GM18519 (cell line): Measurements from ENCODE around the gene TXNL1.

Experiments used
- ATAC-seq: cut with Tn5 transposase; IDR thresholded peaks from one replicate; pipeline ENCODE4 v1.9.1; 2021; ENCODE audit warnings: mild to moderate bottlenecking, moderate library complexity; ENCODE audit not compliant: unreplicated experiment, low FRiP score

The TXNL1 gene

DNA sequence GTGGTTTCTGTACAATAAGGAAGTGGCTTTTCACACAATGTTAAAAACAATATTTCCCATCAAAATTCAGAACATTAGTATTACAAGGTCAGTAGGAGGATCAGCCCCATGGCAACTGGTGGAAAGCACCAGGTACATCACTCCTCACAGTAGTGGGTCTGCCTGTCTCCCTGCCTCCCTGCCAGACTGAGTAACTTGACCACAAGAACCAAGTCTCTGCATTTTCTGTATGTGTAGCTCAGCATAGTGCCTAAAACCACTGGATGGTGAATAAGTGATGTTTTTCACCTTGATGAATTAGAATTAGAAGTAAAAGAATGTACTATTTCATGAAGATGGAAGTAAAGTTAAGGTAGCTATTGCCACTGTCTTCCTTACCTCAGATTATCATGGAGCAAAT lies 8.7 kb upstream of the TXNL1 start:
- no peak for ATAC-seq

DNA sequence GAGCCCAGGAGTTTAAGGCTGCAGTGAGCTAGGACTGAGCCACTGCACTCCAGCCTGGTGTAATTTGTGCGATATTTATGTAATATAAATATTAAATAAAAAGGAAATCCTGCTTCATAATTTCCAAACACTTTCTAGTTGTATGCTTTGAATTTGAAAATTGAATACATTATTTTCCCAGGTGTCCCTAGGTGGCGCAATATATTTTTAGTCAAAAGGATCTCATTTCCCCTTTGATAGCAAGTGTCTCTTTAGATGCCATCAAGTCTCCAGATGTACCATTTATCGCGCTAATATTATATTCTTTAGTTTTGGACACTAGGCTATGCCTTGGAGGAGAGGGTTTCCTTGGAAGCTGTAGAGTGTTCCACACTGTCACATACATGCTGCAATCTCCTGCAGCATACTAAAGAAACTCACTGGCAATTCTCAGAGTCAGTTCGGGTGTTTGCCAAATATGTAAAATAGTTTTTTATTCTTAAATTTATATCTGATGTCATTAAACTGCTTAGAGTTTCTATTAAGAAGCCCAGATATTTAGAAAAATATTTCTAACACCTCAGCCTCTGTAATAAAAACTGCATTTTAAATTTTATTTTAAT lies 7.1 kb upstream of the TXNL1 start:
- no peak for ATAC-seq

DNA sequence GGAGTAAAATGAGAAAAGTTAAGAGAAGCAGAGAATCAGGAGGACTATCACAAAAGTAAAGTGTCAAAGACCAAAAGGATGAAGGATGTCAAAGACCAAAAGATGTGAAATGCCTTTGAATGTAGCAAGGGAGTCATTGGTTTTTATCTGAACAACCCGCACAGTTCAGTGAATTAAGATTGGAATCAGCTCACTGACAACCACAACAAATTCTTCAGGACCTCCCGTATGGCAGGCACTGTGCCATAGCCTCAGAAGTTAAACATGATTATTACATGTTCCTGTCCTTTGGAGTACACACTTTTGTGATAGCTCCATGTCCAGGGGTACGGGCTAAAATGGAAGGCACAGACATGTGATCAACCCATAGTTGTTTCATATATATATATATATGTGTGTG lies 5.0 kb upstream of the TXNL1 start:
- no peak for ATAC-seq

DNA sequence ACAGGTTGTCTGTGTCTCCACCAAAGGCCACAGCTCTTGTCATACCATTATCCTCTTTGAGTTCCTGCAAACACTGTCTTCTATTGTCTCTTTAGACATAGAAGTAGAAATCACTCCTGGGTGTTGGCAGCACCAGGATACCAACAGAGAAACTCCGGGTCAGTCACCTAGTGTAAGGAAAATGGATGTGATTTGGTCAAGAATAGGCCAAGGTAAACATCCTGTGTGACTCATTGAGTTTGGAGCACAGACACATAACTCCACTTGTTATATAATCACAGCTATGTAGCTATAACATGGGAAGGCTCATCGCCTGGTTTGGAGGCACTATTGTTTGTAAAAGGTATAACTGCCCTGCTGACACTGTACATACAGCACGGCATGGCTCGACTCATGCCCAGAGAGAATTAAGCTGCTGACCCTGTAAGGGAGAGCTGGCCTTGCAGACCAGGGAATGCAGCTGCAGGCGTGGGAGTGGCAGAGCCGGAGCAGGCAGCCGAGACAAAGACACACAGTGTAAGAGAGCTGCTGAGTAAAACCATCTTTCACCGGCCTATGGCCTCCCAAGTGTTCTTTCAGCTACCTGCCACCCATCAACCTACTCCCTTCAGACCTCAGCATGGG lies 3.4 kb upstream of the TXNL1 start:
- no peak for ATAC-seq

DNA sequence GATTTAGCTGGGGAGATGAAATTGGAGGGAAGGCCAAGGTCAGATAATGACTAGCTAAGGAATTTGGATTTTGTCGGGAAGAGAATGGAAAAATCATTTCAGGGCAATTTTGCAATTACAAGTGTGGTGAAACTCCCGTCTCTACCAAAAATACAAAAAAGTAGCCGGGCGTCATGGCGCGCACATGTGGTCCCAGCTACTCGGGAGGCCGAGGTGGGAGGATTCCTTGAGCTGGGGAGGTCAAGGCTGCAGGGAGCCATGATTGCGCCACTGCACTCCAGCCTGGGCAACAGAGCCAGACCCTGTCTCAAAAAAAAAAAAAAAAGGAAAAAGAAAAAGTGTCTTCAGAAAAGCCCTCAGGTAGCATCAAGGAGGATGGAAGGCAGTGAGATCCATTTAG lies 1.2 kb upstream of the TXNL1 start:
- no peak for ATAC-seq

DNA sequence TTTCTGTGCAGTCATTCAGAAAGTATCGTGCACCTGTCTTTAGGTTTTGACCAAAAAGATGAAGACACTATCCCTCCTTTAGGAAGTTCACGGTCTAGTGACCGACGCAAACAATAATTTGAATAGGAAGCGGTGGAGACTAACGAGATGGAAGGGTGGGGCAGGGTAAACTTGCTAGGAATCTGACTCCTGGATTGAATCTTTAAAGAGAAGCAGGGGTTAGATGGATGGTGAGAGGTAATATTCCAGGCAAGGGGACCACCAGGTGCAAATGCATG lies 651 bp upstream of the TXNL1 start:
- no peak for ATAC-seq

DNA sequence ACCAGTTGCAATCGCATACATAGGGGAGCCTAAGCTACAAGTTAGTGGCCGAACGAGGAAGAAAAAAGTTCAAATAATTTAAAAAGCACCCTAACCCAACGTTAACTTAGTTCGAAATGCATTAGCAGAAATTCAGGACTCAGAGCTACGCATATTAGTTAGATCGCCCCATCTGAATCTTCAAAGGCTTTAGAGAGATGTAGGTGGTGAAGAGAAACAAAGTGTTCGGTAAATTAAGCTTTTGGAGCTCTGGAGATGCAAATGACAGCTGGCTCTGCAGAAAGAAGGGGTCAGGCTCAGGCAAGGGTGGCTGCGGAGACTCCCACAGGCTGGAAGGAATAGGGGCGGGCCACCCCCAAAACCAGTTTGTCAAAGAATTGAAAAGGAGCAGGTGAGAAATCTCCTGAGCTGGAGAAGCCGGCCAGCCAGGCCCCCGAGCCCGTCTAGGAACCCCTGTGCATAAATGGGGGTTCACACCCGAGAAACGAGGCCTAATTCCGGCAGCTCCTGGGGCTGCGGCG lies 621 bp downstream of the TXNL1 start:
- no peak for ATAC-seq

DNA sequence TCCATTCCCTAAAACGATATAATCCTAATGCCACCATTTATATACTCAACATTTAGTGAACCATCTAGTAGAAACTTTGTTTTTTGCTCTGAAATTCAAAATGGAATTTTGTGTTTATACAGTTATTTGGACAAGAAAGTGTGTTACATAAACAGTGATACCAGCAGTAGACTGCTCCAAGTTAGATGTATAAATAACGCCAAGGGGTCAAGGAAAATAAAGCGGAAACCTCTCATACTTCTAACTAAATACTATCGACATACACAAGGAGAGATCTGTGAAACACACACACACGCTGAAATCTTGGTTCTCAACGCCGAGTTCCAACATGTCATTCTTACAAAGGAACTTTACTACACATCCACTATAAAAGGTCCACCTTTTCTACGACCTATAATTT lies 1.2 kb downstream of the TXNL1 start:
- ATAC-seq = no peak

DNA sequence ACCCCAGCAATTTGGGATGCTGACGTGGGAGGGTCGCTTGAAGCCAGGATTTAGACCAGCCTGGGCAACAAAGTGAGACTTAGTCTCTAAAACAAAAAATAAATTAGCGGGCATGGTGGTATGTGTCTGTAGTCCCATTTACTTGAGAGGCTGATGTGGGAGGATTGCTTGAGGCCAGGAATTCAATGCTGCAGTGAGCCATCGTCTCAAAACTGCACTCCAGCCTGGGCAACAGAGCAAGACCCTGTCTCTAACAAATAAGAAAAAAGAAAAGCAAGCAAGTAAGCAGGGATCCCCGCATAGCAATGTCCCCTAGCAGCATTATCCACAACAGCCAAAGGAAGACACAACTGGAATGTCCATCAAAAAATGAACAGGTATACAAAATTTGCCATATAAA lies 3.4 kb downstream of the TXNL1 start:
- no peak for ATAC-seq

DNA sequence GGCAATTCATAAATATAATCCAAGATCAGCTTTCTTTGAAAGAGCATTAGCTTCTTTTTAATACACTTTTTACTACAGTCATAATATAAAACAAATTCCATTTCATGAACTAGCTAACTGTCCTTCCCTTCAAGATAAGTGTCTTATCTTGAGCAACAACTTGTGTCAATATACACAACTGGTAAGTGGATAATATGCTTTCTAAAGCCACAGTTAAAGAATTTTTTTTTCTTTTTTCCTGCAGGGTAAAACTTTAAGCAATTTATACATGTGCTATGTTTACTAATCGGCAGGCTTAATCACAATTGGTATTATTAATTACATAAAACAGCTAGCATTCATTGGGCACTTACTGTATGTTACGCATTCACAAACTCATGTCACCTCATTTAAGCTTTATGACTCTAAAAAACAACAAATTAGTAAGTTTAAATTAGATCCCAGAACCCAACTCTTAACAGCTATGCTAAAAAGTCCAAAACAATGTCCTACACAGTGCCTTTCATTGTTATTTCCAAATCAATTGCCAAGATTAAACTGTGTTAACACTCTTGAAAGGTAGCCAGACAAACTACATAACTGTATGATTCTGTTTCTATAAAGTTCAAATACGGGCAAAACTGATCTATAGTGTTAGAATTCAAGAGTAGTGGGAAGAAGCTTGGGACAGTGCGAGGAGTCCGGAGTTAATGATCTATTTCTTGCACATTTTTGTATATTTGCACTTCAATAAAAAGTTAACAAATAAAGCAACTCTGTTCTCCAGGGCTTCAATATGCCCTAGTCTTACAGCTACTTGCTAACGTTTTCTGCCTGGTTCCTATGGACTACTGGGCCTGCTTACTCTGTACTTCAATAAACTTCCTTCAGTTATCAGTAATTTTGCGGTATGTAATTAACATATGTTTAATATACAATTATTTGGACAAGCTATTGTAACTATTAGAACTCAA lies 6.0 kb downstream of the TXNL1 start:
- ATAC-seq = no peak

DNA sequence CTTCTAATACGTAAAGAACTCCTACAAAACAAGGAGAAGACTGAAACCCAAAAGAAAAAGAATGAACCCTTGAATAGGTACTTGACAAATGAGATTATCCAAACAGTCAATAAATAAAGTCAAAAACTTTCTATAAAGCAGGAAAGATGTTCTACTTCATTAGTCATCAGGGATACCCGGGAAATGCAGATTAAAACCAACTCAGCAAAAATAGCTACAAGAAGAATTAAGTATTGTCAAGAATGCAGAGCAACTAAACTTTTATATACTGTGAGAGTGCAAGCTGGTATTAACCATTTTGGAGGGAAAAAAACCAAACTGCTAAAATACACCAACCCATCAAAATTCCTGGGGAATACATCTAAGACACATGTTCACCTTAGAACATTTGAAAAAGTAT lies 10.4 kb downstream of the TXNL1 start:
- no peak for ATAC-seq

DNA sequence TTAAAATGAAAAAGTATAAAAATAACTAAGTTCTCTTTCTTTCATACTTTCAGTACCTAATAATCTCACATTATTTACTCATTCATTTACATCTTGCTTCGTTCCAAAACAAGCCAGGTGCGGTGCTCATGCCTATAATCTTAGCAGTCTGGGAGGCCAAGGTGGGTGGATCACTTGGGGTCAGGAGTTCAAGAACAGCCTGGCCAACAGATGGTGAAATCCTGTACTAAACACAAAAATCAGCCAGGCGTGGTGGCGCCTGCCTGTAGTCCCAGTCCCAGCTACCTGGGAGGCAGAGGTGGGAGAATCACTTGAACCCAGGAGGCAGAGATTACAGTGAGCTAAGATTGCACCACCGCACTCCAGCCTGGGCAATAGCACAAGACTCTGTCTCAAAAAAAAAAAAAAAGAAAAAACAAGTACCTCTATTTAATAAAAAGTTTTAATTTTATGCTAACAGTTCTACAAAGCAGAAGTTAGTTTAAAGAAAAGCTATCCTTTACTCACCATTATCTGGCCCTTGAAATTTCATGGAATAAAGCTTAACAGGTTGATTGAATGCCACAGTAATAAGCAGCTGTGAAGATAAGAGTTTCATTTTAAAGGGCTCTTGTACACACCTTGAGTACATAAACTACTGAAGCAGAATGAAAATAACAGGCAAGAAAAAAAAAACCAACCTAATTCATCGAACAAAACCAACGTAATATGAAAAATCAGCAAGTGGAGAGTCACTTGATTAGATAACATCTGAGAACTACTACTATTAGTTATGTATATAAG lies 22.5 kb downstream of the TXNL1 start:
- no peak for ATAC-seq

DNA sequence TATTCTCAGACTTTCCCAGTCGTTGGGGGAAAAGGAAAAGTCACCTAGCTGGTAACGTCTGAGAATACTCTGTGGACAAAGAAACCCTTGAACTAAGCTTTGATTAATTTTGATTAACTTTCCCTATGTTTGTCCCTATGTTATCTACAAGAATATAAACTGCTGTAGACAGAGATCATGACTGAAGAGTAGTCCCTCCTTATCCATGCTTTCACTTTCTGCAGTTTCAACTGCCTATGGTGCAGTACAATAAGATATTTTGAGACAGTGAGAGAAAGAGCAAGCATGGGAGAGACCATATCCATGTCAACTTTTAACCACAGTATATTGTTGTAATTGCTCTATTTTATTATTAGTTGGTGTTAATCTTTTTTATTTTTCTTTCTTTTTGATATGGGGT lies 31.8 kb downstream of the TXNL1 start:
- ATAC-seq = no peak

DNA sequence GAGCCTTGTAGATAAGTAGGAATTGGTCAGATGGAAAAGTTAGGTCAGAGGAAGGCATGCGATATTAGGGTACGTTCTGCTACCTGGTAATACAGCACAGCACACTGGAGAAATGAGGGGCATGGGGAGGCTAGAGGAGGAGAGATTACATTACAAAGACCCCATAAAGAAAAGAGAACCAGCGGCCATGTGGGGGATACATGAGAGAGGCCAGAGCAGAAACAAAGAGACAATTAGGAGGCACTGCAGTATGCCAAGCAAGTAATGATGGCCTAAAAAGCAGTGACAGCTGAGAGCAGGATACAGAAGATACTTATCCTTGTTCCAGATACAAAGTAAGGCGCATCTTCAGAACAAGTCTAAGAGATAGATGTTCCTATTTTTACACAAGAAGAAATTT lies 40.0 kb downstream of the TXNL1 start:
- ATAC-seq = no peak

DNA sequence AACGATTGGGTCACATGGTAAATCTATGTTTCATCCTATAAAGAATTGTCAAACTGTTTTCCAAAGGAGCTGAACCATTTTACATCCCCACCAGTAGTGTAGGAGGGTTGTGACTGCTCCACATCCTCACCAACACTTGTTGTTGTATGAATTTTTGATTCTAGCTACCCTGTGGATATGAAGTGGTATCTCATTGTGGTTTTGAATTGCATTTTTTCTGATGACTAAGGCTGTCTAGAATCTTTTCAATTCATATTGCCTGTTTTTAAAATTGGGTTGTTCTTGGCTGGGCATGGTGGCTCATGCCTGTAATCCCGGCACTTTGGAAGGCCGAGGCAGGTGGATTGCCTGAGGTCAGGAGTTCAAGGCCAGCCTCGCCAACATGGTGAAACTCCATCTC lies 44.5 kb downstream of the TXNL1 start:
- no peak for ATAC-seq

DNA sequence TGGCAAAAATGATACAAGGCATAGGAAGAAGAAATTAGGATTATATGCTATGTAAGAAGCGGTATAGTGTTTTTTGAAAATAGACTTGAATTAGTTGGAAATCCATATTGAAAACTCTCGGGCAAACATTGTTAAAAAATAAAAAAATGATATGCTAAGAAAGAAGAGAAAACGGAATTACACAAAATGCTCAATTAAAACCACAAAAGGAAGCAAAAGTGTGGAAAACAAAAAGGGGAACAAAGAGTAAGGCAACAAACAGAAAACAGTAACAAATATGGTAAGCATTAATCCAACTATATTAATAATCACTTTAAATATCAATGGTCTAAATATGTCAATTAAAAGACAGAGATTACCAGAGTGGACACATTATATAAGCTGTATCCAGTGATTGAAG lies 58.4 kb downstream of the TXNL1 start:
- no peak for ATAC-seq

DNA sequence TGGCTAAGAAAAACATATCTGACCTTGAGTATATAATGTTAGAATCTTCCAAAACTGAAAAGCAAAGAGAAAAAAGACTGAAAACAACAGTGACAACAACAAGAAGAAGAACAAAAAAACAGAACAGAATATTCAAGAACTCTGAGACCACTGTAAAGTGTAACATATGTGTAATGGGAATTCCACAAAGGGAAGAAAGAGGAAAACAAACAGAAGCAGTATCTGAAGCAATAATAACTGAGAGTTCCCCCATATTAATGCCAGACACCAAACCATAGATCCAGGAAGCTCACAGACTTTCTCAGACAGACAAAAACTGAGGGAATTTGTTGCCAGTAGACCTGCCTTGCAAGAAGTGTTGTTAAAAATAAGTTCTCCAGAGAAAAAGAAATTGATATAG lies 58.9 kb downstream of the TXNL1 start:
- ATAC-seq = no peak

DNA sequence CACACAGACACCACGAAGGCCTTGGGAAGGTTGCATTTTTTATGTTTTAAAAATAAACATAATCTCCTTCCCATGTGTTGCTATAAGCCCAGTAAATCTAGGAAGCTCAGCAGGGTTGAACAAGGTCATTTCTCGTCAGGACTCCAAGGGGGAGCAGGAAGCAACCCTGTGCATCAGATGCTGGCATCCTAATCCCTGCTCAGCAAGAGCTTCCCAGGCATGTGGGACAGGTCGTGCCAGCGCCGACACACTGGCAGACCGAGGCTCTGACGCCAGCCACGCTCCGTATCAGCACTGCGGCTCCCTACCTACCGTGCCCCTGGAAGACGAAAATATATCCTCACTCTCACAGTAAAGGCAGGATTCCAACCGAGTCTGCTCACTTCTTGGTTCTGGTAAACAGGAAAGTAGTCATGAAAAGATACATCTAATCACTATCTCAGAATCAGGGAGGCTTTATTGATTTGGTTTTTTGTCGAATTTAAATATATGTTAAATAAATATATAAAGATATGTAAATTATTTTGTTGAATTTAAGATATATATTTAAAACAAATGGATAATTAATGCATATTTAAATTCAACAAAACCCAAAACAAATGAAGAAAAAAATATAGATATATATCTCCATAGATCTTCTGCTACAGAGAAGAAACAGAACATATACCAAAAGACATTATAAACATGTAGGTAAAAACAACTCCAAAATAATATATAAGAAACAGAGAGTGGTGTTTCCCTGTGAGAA lies 61.4 kb downstream of the TXNL1 start:
- no peak for ATAC-seq

DNA sequence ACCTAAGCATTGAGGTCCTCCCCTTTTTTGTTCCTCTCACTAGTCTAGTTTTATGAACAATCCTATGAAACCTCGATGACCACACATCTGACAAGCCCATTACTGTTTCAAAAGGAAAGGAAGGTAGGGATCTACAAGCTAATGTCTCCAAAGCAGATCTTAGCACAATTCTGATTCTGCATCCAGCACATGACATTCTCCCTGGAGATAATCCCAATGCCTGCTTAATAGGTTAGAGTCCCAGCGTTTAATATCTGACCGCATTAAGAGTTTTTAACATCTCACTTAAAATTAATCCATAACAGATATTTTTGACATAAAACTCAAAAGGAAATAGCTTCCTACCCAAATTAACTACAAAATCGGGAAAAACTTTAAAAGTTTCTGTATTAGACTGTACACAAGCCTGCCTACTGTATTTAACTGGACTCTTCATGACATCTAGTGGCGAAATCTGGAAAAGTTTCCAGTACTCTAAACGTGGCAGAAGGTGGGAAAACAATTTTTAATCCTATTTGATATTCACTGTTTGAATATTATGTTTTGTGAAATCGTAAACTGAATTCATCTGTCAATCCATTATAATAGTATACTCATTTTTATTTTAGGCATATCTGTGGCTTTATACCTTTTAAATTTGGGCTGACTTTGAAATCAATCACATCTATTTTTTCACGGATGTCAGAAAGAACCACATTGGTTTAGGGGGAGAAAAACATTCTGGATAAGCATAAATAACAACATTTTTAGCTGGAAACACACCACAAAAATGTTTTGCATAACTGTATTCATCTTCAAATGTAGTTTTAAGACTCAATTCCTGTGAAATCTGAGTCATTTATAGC lies 62.4 kb downstream of the TXNL1 start:
- peak; percentile 58 for ATAC-seq
